Measurements from ENCODE around the gene ACTR10. TPM values are rescaled to one million over a fixed set of nuclear protein-coding genes. Genes with fewer than 3 reads are reported as not detected.
A peak's percentile ranks its signal among the peaks of the same experiment; 100 is the strongest.

ACTR10 gene
- total RNA-seq, 1 donor from 2014 or later: 67.0 TPM

DNA sequence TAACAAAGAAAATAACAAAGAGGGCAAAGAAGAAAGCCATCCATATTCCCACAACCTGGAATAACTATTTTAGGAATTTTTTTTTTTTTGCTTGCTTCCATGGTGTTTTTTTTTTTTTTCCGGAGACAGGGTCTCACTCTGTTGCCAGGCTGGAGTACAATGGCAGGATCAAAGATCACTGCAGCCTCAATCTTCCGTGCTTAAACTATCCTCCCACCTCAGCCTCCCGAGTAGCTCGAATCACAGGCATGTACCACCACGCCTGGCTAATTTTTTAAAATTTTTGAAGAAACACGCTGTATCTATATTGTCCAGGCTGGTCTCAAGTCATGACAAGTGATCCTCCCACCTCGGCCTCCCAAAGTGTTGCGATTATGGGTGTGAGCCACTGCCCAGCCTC, 78.2 kb downstream of the ACTR10 start:
- DNase-seq (ENCODE audit: extremely low read depth, low read depth, low spot score): no peak

- peak; percentile 96 for DNase-seq (ENCODE audit: extremely low read depth, low read depth, low spot score)
Measured at GRCh38 chr14:58280954-58281787, 81.2 kb downstream of the ACTR10 start.

GRCh38 chr14:58281969-58282368, 82.0 kb downstream of the ACTR10 start:
- DNase-seq (ENCODE audit: extremely low read depth, low read depth, low spot score): no peak

GRCh38 chr14:58282925-58283593, 83.1 kb downstream of the ACTR10 start:
- DNase-seq (ENCODE audit: extremely low read depth, low read depth, low spot score): no peak

- no peak for DNase-seq (ENCODE audit: extremely low read depth, low read depth, low spot score)
Measured at GRCh38 chr14:58283730-58284129, 83.8 kb downstream of the ACTR10 start.

GRCh38 chr14:58285132-58285531, 85.2 kb downstream of the ACTR10 start:
- no peak for DNase-seq (ENCODE audit: extremely low read depth, low read depth, low spot score)

Other genes with a start within 250 kb of the ACTR10 start
- 5.7 and 6.6 TPM in 2 replicates for gene ARMH4, start 47.9 kb upstream of the ACTR10 start, total RNA-seq
- gene PSMA3, start 44.7 kb downstream of the ACTR10 start, total RNA-seq: 171 and 192 TPM in 2 replicates
- 7.0 and 16.0 TPM in 2 replicates for gene ARID4A, start 98.4 kb downstream of the ACTR10 start, total RNA-seq
- gene TOMM20L, start 195.8 kb downstream of the ACTR10 start, total RNA-seq: not detected in 2 replicates
- 32.3 and 37.7 TPM in 2 replicates for gene TIMM9, start 227.4 kb downstream of the ACTR10 start, total RNA-seq
- 8.8 and 20.2 TPM in 2 replicates for gene KIAA0586, start 227.6 kb downstream of the ACTR10 start, total RNA-seq

Data from glomerular endothelial cell (primary cell).